Activated CD4-positive, alpha-beta T cell treated with anti-CD3 and anti-CD28 coated beads, Interleukin-2, amount 10 ng/mL, durations not matched to agents 7 days and 5 days (primary cell): ENCODE results near the gene RGS17. TPM values are rescaled to one million over a fixed set of nuclear protein-coding genes. Genes with fewer than 3 reads are reported as not detected.

Experiments used
- CTCF ChIA-PET: fragments of 350-600 bp; sonication (Branson Sonifier 250); formaldehyde crosslinking; loops from one replicate; lab custom pipeline; 2021; ENCODE audit warnings: antibody characterized with exemption; lab: Charles Lee
- POLR2A ChIA-PET: fragments of 350-600 bp; sonication (Branson Sonifier 250); formaldehyde crosslinking; loops from one replicate; lab custom pipeline; 2021; ENCODE audit warnings: antibody characterized with exemption; lab: Charles Lee
- DNase-seq: peaks from one replicate; pipeline ENCODE4 v3.0.0-alpha.2; 2020
- H3K27ac Mint-ChIP-seq: one replicate; pipeline ENCODE4 v1.8.0; 2021; ENCODE audit warnings: mild to moderate bottlenecking, moderate library complexity, mixed read lengths
- H3K27me3 Mint-ChIP-seq: one replicate; pipeline ENCODE4 v1.8.0; 2021; ENCODE audit warnings: mixed read lengths
- H3K36me3 Mint-ChIP-seq: one replicate; pipeline ENCODE4 v1.8.0; 2021; ENCODE audit warnings: low read depth, mixed read lengths
- H3K4me1 Mint-ChIP-seq: one replicate; pipeline ENCODE4 v1.8.0; 2021; ENCODE audit warnings: mixed read lengths
- H3K4me3 Mint-ChIP-seq: one replicate; pipeline ENCODE4 v1.8.0; 2021; ENCODE audit warnings: mild to moderate bottlenecking, moderate library complexity, mixed read lengths
- H3K9me3 Mint-ChIP-seq: one replicate; pipeline ENCODE4 v1.8.0; 2021; ENCODE audit warnings: mixed read lengths
- total RNA-seq, 2 experiments: library from RNA; stranded (reverse); gene quantifications; one replicate each; pipeline ENCODE4 v1.2.3, GENCODE V29; 2021

The RGS17 gene
- total RNA-seq, 2 experiments from 2014 or later: not detected

DNA sequence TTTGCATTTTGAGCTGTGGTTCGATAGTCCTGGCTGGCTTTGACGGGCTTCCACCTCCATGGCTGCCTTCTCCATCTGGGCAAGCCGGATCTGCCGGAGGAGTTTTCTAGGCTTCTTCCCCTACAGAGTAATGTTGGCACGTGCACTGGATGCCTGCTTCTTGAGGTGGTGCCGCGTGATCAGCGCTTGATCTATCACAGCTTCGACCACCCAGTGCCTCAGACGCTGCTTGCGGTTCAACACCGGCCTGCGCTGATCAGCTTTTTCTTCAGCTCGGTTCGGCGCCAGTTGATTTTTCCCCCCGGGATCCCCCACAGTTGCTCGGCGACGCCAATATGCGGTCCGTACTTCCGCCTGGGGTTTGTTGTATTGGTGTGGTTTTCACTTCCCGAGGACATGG, 171.7 kb downstream of the RGS17 start:
- ChIA-PET CTCF (interaction anchor here (1.1 kb wide), 1 partner anchor 11 kb away, joined by 4 read pairs; no protein-coding TSS in a partner anchor), POLR2A (no interaction called here)
- no peaks in the 10 kb centered on the region for H3K4me1 Mint-ChIP-seq
- H3K27ac Mint-ChIP-seq: no peak overlapping the region
- no peak for DNase-seq
- H3K4me3 Mint-ChIP-seq: no peak overlapping the region
- H3K27me3 Mint-ChIP-seq: peaks cover 20% of the 10 kb centered on the region
- no peaks in the 10 kb centered on the region for H3K36me3 Mint-ChIP-seq
- H3K9me3 Mint-ChIP-seq: no peaks in the 10 kb centered on the region

DNA sequence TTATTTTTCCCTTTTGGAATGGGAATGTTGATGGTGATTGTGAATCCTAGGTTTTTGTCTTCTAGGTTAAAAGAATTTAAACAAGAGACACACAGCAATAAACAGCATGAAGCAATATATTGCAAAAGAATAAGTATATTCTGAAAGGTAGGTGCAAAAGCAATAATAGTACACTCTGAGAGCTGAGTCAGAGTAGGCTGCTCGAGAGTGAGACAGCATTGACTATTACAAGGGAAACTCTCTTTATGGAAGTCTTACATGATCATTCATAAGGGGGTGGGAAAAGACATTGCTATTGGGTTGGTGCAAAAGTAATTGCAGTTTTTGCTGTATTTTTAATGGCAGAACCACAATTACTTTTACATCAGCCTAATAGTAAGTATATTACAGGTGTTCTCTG, 173.3 kb downstream of the RGS17 start:
- Mint-ChIP-seq H3K36me3 (no peaks in the 10 kb centered on the region), H3K9me3 (no peaks in the 10 kb centered on the region), H3K4me1 (no peaks in the 10 kb centered on the region), H3K27ac (no peak overlapping the region), H3K27me3 (peaks cover 16% of the 10 kb centered on the region), H3K4me3 (no peak overlapping the region)
- ChIA-PET POLR2A (no interaction called here), CTCF (interaction anchor here (0.7 kb wide), 1 partner anchor 64 kb away, joined by 3 read pairs; no protein-coding TSS in a partner anchor)
- DNase-seq: no peak

Other genes with a start within 250 kb of the RGS17 start
- gene FBXO5, start 148.2 kb downstream of the RGS17 start, total RNA-seq: 10 to 100 TPM; 80.7 to 91.1 TPM
- gene MTRF1L, start 128.6 kb downstream of the RGS17 start, total RNA-seq: 10 to 100 TPM; 16.8 to 19.8 TPM